CD4-positive, alpha-beta T cell treated with Interleukin-17A for 4 hours (primary cell): ENCODE results near the gene ISG20L2.
A peak's percentile ranks its signal among the peaks of the same experiment; 100 is the strongest.

ENCODE experiments used
- DNase-seq: peaks from one replicate; pipeline ENCODE4 v3.0.0-alpha.2; 2020; ENCODE audit warnings: mixed read lengths

ISG20L2 gene

GRCh38 chr1:156740237-156740740 lies 11.7 kb upstream of the ISG20L2 start:
- DNase-seq, result no peak

GRCh38 chr1:156738916-156739315 lies 10.3 kb upstream of the ISG20L2 start:
- DNase-seq, result no peak

GRCh38 chr1:156738407-156738806 lies 9.8 kb upstream of the ISG20L2 start:
- no peak for DNase-seq

GRCh38 chr1:156733989-156734584 lies 5.5 kb upstream of the ISG20L2 start:
- DNase-seq, result no peak

- DNase-seq, result peak; percentile 75
Observed at GRCh38 chr1:156727926-156728598, 504 bp downstream of the ISG20L2 start, which contains the start of gene METTL25B. Gene METTL25B (plus strand): TSS chr1:156728469. CDS start chr1:156729105, 636 bp downstream.

- no peak for DNase-seq
Observed at GRCh38 chr1:156727492-156727891, 1.1 kb downstream of the ISG20L2 start.

- peak; percentile 60 for DNase-seq
Observed at GRCh38 chr1:156726549-156727226, 1.9 kb downstream of the ISG20L2 start.

- peak; percentile 90 for DNase-seq
Observed at GRCh38 chr1:156725683-156726280, 2.8 kb downstream of the ISG20L2 start.

- no peak for DNase-seq
Observed at GRCh38 chr1:156721535-156721934, 7.0 kb downstream of the ISG20L2 start.

- DNase-seq, result no peak
Observed at GRCh38 chr1:156721131-156721530, 7.4 kb downstream of the ISG20L2 start.

- DNase-seq, result no peak
Observed at GRCh38 chr1:156717351-156717750, 11.2 kb downstream of the ISG20L2 start.

- no peak for DNase-seq
Observed at GRCh38 chr1:156714830-156715229, 13.7 kb downstream of the ISG20L2 start.

- DNase-seq, result no peak
Observed at GRCh38 chr1:156712626-156713025, 15.9 kb downstream of the ISG20L2 start.

GRCh38 chr1:156711011-156711817 lies 17.4 kb downstream of the ISG20L2 start:
- DNase-seq, result no peak

GRCh38 chr1:156709757-156710489 lies 18.6 kb downstream of the ISG20L2 start:
- no peak for DNase-seq

- no peak for DNase-seq
Observed at GRCh38 chr1:156709031-156709430, 19.5 kb downstream of the ISG20L2 start.

- no peak for DNase-seq
Observed at GRCh38 chr1:156708218-156708661, 20.3 kb downstream of the ISG20L2 start.

- DNase-seq, result no peak
Observed at GRCh38 chr1:156707417-156708217, 20.9 kb downstream of the ISG20L2 start.

- DNase-seq, result peak; percentile 49
Observed at GRCh38 chr1:156706657-156707416, 21.7 kb downstream of the ISG20L2 start.
